ENCODE measurements around the gene LIN52. TPM values are rescaled to one million over a fixed set of nuclear protein-coding genes. Genes with fewer than 3 reads are reported as not detected.

The LIN52 gene
- 10 to 100 TPM; 12.7 to 19.7 (median 15.3) TPM for polyA plus RNA-seq (ENCODE audit: insufficient read depth in 1 of 5, insufficient read length in 5 of 5, low replicate concordance in 1 of 5)
- long read RNA-seq, donor 1, transcript LIN52-205 (6 exons, 2,776 nt), result major isoform, 7 of 13 reads
- long read RNA-seq, donor 1, partial matches to known transcripts, result 6 of 13 reads
- long read RNA-seq, donor 1, other reads (novel, unspliced or antisense), result 0 of 13 reads
- long read RNA-seq, donor 2, transcript LIN52-205 (6 exons, 2,776 nt), result major isoform, 5 of 11 reads
- long read RNA-seq, donor 2, partial matches to known transcripts, result 6 of 11 reads
- long read RNA-seq, donor 2, other reads (novel, unspliced or antisense), result 0 of 11 reads
- long read RNA-seq, donor 3, partial matches to known transcripts, result 6 of 9 reads
- long read RNA-seq, donor 3, other reads (novel, unspliced or antisense), result 0 of 9 reads
- long read RNA-seq, donor 4, transcript LIN52-205 (6 exons, 2,776 nt), result major isoform, 5 of 5 reads
- long read RNA-seq, donor 4, partial matches to known transcripts, result 0 of 5 reads
- long read RNA-seq, donor 4, other reads (novel, unspliced or antisense), result 0 of 5 reads
- long read RNA-seq, donor 5, transcript LIN52-205 (6 exons, 2,776 nt), result major isoform, 12 of 12 reads
- long read RNA-seq, donor 5, partial matches to known transcripts, result 0 of 12 reads
- long read RNA-seq, donor 5, other reads (novel, unspliced or antisense), result 0 of 12 reads
- long read RNA-seq, donor 6, transcript LIN52-205 (6 exons, 2,776 nt), result major isoform, 9 of 9 reads
- long read RNA-seq, donor 6, partial matches to known transcripts, result 0 of 9 reads
- long read RNA-seq, donor 6, other reads (novel, unspliced or antisense), result 0 of 9 reads
- long read RNA-seq, donor 7, partial matches to known transcripts, result 0 of 3 reads
- long read RNA-seq, donor 7, other reads (novel, unspliced or antisense), result 0 of 3 reads
- long read RNA-seq, donor 8, partial matches to known transcripts, result 0 of 4 reads
- long read RNA-seq, donor 8, other reads (novel, unspliced or antisense), result 0 of 4 reads

- peak; percentile 100 for DNase-seq
Measured at GRCh38 chr14:74084277-74085046, at the start of gene LIN52, which contains the start of gene ALDH6A1. TSS of gene LIN52 (plus strand) at chr14:74084956. CDS start at chr14:74084975, 19 bp downstream. TSS of gene ALDH6A1 (minus strand) at chr14:74084453. CDS start at chr14:74084394, 59 bp downstream.

- DNase-seq, result no peak
Measured at GRCh38 chr14:74035556-74035955, 49.2 kb upstream of the LIN52 start.

- peak; percentile 8 to 27 for DNase-seq
Measured at GRCh38 chr14:74038020-74038859, 46.5 kb upstream of the LIN52 start.

- no peak for DNase-seq
Measured at GRCh38 chr14:74042296-74042695, 42.5 kb upstream of the LIN52 start.

- DNase-seq, result no peak
Measured at GRCh38 chr14:74045522-74045921, 39.2 kb upstream of the LIN52 start.

- DNase-seq, result no peak
Measured at GRCh38 chr14:74048281-74048680, 36.5 kb upstream of the LIN52 start.

GRCh38 chr14:74049876-74050495 lies 34.8 kb upstream of the LIN52 start:
- DNase-seq, result no peak

- DNase-seq, result no peak
Measured at GRCh38 chr14:74062809-74063150, 22.0 kb upstream of the LIN52 start.

GRCh38 chr14:74064426-74064825 lies 20.3 kb upstream of the LIN52 start:
- DNase-seq, result no peak

- no peak for DNase-seq
Measured at GRCh38 chr14:74064883-74065282, 19.9 kb upstream of the LIN52 start.

- DNase-seq, result peak in 1 of 2 donors; percentile 9
Measured at GRCh38 chr14:74065746-74066575, 18.8 kb upstream of the LIN52 start.

- no peak for DNase-seq
Measured at GRCh38 chr14:74077401-74077800, 7.4 kb upstream of the LIN52 start.

GRCh38 chr14:74080820-74081460 lies 3.8 kb upstream of the LIN52 start:
- DNase-seq, result no peak

GRCh38 chr14:74081491-74081890 lies 3.3 kb upstream of the LIN52 start:
- DNase-seq, result no peak

GRCh38 chr14:74083161-74083560 lies 1.6 kb upstream of the LIN52 start:
- no peak for DNase-seq

GRCh38 chr14:74083784-74084276 lies 926 bp upstream of the LIN52 start:
- no peak for DNase-seq

- DNase-seq, result no peak
Measured at GRCh38 chr14:74085047-74085637, 386 bp downstream of the LIN52 start.

GRCh38 chr14:74085828-74086227 lies 1.1 kb downstream of the LIN52 start:
- no peak for DNase-seq

All from right lung (tissue), 10 donors.